ENCODE results near the gene ERVK3-1. TPM values are rescaled to one million over a fixed set of nuclear protein-coding genes. Genes with fewer than 3 reads are reported as not detected.
"Not testable (repeated sequence)": the region's sequence is repeated elsewhere in the genome, so short reads cannot be mapped to it uniquely, and the experiment has no call there.

ERVK3-1 gene
- total RNA-seq, 1 experiment from 2014 or later: 61.3 TPM

DNA sequence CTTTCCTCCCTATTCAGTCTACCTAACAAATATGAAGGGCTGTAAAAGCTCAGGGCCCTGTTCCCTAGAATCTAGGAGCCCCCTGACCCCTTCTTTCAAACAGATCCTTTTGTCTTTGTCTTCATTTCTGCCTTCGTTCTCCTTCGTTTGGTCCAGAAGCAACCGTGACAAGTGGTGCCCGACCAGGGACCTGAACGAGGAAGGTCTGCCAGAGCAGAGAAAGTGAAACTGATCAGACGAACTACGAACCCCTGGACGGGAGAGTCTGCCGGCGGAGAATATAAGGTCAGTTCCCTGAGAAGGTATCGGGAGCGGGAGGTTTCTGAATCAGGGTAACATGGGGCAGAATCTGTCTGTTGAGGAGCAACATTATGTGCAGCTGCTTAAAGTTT, 751 bp downstream of the ERVK3-1 start:
- H3K4me3 ChIP-seq (ENCODE audit: low read depth, low read length): peak overlapping the region; percentile 68
- Mint-ChIP-seq H3K27ac (ENCODE audit: unreplicated experiment) (peak overlapping the region; percentile 97), H3K4me1 (ENCODE audit: low read depth, unreplicated experiment) (peaks cover 8% of the 10 kb centered on the region), H3K9me3 (ENCODE audit: unreplicated experiment) (peaks cover 13% of the 10 kb centered on the region), H3K27me3 (ENCODE audit: insufficient read depth, unreplicated experiment) (no peaks in the 10 kb centered on the region), H3K4me3 (ENCODE audit: unreplicated experiment) (peak overlapping the region; percentile 93), H3K36me3 (ENCODE audit: insufficient read depth, unreplicated experiment) (peaks cover 65% of the 10 kb centered on the region)
- intact Hi-C loops (cut with micrococcal nuclease; ENCODE audit: unreplicated experiment): loop anchor here (1.0 to 10.0 kb wide), 4 partner anchors 20 to 81 kb away; partner anchors contain the start of genes ZNF544, ZNF8, ZNF837 and ZSCAN22
- peaks cover 11% of the 10 kb centered on the region for H3K4me1 ChIP-seq
- no TSS peak for BruUV-seq (replicated peaks)
- H3K36me3 ChIP-seq (ENCODE audit: control insufficient read depth, insufficient read depth, low read length): peaks cover 6% of the 10 kb centered on the region
- H3K9me3 ChIP-seq: 0 out of 2 replicates have a peak, but pooled peaks cover 3% of the 10 kb centered on the region
- ChIA-PET POLR2A (interaction anchor here (1.8 kb wide), 1 partner anchor 57 kb away, joined by 8 read pairs; the partner anchor contains the start of gene ZNF497), CTCF (no interaction called here)
- TF ChIP-seq, protein P1, sequence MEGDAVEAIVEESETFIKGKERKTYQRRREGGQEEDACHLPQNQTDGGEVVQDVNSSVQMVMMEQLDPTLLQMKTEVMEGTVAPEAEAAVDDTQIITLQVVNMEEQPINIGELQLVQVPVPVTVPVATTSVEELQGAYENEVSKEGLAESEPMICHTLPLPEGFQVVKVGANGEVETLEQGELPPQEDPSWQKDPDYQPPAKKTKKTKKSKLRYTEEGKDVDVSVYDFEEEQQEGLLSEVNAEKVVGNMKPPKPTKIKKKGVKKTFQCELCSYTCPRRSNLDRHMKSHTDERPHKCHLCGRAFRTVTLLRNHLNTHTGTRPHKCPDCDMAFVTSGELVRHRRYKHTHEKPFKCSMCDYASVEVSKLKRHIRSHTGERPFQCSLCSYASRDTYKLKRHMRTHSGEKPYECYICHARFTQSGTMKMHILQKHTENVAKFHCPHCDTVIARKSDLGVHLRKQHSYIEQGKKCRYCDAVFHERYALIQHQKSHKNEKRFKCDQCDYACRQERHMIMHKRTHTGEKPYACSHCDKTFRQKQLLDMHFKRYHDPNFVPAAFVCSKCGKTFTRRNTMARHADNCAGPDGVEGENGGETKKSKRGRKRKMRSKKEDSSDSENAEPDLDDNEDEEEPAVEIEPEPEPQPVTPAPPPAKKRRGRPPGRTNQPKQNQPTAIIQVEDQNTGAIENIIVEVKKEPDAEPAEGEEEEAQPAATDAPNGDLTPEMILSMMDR (IDR thresholded peaks at IDR 0.05; ENCODE audit: insufficient read depth in 1 of 2, low read depth in 1 of 2, low read length in 1 of 2, severe bottlenecking in 1 of 2, unreplicated experiment in 1 of 2): no peak
- DNase-seq: peak in 1 of 2 experiments; percentile 12
- H3K27me3 ChIP-seq (replicated peaks; ENCODE audit: control insufficient read depth, insufficient read depth, low read length): no peaks in the 10 kb centered on the region

DNA sequence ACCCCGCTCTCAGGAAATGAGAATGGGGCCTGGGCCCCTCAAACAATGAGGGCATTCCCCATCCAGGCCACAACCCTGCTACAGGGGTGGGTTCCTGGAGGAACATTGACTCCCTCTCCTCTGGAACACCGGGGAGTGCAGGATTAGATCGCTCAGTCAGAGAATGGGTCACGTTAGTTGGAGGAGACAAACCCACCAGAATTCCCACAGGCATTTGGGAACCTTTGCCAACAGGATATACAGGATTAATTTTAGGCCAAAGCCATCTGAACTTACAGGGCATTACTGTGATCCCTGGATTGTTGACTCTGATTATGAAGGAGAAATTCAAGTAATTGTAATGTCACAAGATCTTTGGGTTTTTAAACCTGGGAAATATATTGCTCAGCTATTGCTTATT, 2.6 kb downstream of the ERVK3-1 start:
- ChIA-PET CTCF (no interaction called here), POLR2A (no interaction called here)
- Histone ChIP-seq H3K4me1 (peaks cover 11% of the 10 kb centered on the region), H3K9me3 (0 out of 2 replicates have a peak, but pooled peaks cover 3% of the 10 kb centered on the region), H3K27me3 (replicated peaks; ENCODE audit: control insufficient read depth, insufficient read depth, low read length) (no peaks in the 10 kb centered on the region), H3K4me3 (ENCODE audit: low read depth, low read length) (no peak overlapping the region), H3K36me3 (ENCODE audit: control insufficient read depth, insufficient read depth, low read length) (peaks cover 9% of the 10 kb centered on the region)
- Mint-ChIP-seq H3K36me3 (ENCODE audit: insufficient read depth, unreplicated experiment) (peaks cover 76% of the 10 kb centered on the region), H3K4me1 (ENCODE audit: low read depth, unreplicated experiment) (peaks cover 8% of the 10 kb centered on the region), H3K27ac (ENCODE audit: unreplicated experiment) (no peak overlapping the region), H3K27me3 (ENCODE audit: insufficient read depth, unreplicated experiment) (no peaks in the 10 kb centered on the region), H3K4me3 (ENCODE audit: unreplicated experiment) (no peak overlapping the region), H3K9me3 (ENCODE audit: unreplicated experiment) (peaks cover 21% of the 10 kb centered on the region)
- intact Hi-C loops (cut with micrococcal nuclease; ENCODE audit: unreplicated experiment): loop anchor here (10.0 kb wide), 1 partner anchor 83 kb away; the partner anchor contains the start of gene ZNF544
- TF ChIP-seq, protein P1 (IDR thresholded peaks at IDR 0.05; ENCODE audit: insufficient read depth in 1 of 2, low read depth in 1 of 2, low read length in 1 of 2, severe bottlenecking in 1 of 2, unreplicated experiment in 1 of 2): no peak
- BruUV-seq (replicated peaks): no TSS peak
- no peak for DNase-seq

DNA sequence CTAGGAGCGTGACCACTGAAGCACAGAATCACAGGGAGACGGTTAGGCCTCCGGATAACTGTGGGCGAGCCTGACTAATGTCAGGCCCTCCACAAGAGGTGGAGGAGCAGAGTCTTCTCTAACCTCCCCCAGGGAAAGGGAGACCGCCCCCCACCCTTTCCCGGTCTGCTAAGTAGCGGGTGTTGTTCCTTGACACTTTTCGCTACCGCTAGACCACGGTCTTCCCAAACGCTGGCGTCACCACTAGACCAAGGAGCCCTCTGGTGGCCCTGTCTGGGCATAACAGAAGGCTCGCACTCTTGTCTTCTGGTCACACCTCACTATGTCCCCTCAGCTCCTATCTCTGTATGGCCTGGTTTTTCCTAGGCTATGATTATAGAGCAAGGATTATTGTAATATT, 5.5 kb downstream of the ERVK3-1 start:
- DNase-seq: peak in 1 of 2 experiments; percentile 33
- H3K4me3 ChIP-seq (ENCODE audit: low read depth, low read length); intact Hi-C loops (cut with micrococcal nuclease; ENCODE audit: unreplicated experiment); H3K4me1 ChIP-seq; H3K27me3 Mint-ChIP-seq (ENCODE audit: insufficient read depth, unreplicated experiment); CTCF ChIA-PET; H3K27me3 ChIP-seq (replicated peaks; ENCODE audit: control insufficient read depth, insufficient read depth, low read length); H3K27ac Mint-ChIP-seq (ENCODE audit: unreplicated experiment); BruUV-seq (replicated peaks); H3K4me1 Mint-ChIP-seq (ENCODE audit: low read depth, unreplicated experiment); H3K9me3 ChIP-seq; H3K4me3 Mint-ChIP-seq (ENCODE audit: unreplicated experiment); POLR2A ChIA-PET: not testable (repeated sequence)
- H3K36me3 Mint-ChIP-seq (ENCODE audit: insufficient read depth, unreplicated experiment): peaks cover 95% of the 10 kb centered on the region
- peaks cover 30% of the 10 kb centered on the region for H3K9me3 Mint-ChIP-seq (ENCODE audit: unreplicated experiment)
- H3K36me3 ChIP-seq (ENCODE audit: control insufficient read depth, insufficient read depth, low read length): peaks cover 11% of the 10 kb centered on the region
- TF ChIP-seq, protein P1 (IDR thresholded peaks at IDR 0.05; ENCODE audit: insufficient read depth in 1 of 2, low read depth in 1 of 2, low read length in 1 of 2, severe bottlenecking in 1 of 2, unreplicated experiment in 1 of 2): peak in 1 of 2 experiments; percentile 23
